ENCODE measurements around the gene ADORA2B. TPM values are rescaled to one million over a fixed set of nuclear protein-coding genes. Genes with fewer than 3 reads are reported as not detected.
A peak's percentile ranks its signal among the peaks of the same experiment; 100 is the strongest.

The ADORA2B gene
- total RNA-seq, 4 donors from 2014 or later, result 41.4 to 68.9 (median 52.0) TPM

DNA sequence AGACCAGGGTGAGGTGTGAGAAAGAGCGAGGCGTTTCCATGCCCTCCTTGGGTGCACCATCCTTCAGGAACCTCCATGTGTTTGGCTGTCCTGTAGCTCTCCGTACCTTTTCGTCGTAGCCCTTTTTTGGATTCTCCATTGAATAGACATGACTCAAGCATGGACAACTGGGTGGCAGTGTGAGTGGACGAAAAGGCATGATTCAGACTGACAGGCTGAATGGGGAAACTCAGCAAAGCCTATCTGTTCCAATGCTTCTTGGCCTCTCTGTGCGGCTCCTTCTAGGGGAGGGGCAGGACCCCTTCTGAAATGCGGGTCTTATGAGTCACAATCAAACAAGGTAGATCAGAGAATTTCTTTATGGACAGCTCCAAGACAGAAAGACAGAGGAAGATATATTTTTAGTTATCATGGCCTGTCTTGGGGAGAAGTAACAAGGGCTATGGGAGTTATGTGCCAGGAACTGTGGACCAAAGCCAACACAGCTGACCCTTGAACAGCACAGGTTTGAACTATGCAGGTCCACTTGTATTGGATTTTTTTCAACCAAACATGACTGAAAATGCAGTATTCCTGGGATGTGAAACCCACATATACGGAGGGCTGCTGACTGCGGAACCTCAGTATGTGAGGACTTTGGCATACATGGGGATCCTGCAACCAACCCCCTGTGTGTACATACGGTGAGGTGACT is 22.9 kb downstream of the ADORA2B start:
- Histone ChIP-seq H3K4me1 (peaks cover 8 to 28% (median 20%) of the 10 kb centered on the region in 4 donors), H3K27me3 (no peaks in the 10 kb centered on the region), H3K4me3 (no peak overlapping the region), H3K9me3 (no peaks in the 10 kb centered on the region), H3K36me3 (no peaks in the 10 kb centered on the region), H3K27ac (peak overlapping the region; percentile 82 to 91 (median 85))
- intact Hi-C loops (cut with DNase I; ENCODE audit: low total_unique reads) (no loop called here), in situ Hi-C loops (cut with MboI; ENCODE audit: low pct_ligation_motif_present in 1 of 4, low pct_unique_long_range_greater_than_20kb in 1 of 4, low sequenced_read_pairs in 3 of 4) (no loop called here)
- 90 to 95% methylated on average over 6 to 11 of the region's 11 CpGs for WGBS, 2 donors (ENCODE audit: low coverage in 1 of 2)
- no peak for TF ChIP-seq POLR2A (IDR thresholded peaks at IDR 0.05)
- TF ChIP-seq CTCF (IDR thresholded peaks at IDR 0.05), result no peak
- no peak for TF ChIP-seq POLR2AphosphoS5 (IDR thresholded peaks at IDR 0.05)
- no peak for TF ChIP-seq EP300 (IDR thresholded peaks at IDR 0.05; ENCODE audit: low read depth)
- no peak for DNase-seq

GRCh38 chr17:15969463-15969862 is 24.5 kb downstream of the ADORA2B start:
- Histone ChIP-seq H3K27ac (no peak overlapping the region), H3K36me3 (no peaks in the 10 kb centered on the region), H3K9me3 (no peaks in the 10 kb centered on the region), H3K27me3 (no peaks in the 10 kb centered on the region), H3K4me1 (peaks cover 8 to 28% (median 20%) of the 10 kb centered on the region in 4 donors), H3K4me3 (no peak overlapping the region)
- DNase-seq, result no peak
- TF ChIP-seq POLR2A (IDR thresholded peaks at IDR 0.05) (no peak), EP300 (IDR thresholded peaks at IDR 0.05; ENCODE audit: low read depth) (no peak), POLR2AphosphoS5 (IDR thresholded peaks at IDR 0.05) (no peak), CTCF (IDR thresholded peaks at IDR 0.05) (no peak)
- in situ Hi-C loops (cut with MboI; ENCODE audit: low pct_ligation_motif_present in 1 of 4, low pct_unique_long_range_greater_than_20kb in 1 of 4, low sequenced_read_pairs in 3 of 4), result no loop called here
- intact Hi-C loops (cut with DNase I; ENCODE audit: low total_unique reads), result no loop called here
- WGBS, 2 donors (ENCODE audit: low coverage in 1 of 2), result 97 to 99% methylated on average over 8 of the region's 8 CpGs

GRCh38 chr17:15970500-15970899 is 25.6 kb downstream of the ADORA2B start:
- Histone ChIP-seq H3K9me3 (no peaks in the 10 kb centered on the region), H3K4me1 (peaks cover 4 to 24% (median 18%) of the 10 kb centered on the region in 4 donors), H3K27me3 (no peaks in the 10 kb centered on the region), H3K36me3 (no peaks in the 10 kb centered on the region), H3K27ac (no peak overlapping the region), H3K4me3 (no peak overlapping the region)
- WGBS, 2 donors (ENCODE audit: low coverage in 1 of 2), result 88 to 93% methylated on average over 2 of the region's 2 CpGs
- TF ChIP-seq CTCF (IDR thresholded peaks at IDR 0.05) (no peak), POLR2A (IDR thresholded peaks at IDR 0.05) (no peak), EP300 (IDR thresholded peaks at IDR 0.05; ENCODE audit: low read depth) (no peak), POLR2AphosphoS5 (IDR thresholded peaks at IDR 0.05) (no peak)
- in situ Hi-C loops (cut with MboI; ENCODE audit: low pct_ligation_motif_present in 1 of 4, low pct_unique_long_range_greater_than_20kb in 1 of 4, low sequenced_read_pairs in 3 of 4) (no loop called here), intact Hi-C loops (cut with DNase I; ENCODE audit: low total_unique reads) (no loop called here)
- DNase-seq, result no peak

DNA sequence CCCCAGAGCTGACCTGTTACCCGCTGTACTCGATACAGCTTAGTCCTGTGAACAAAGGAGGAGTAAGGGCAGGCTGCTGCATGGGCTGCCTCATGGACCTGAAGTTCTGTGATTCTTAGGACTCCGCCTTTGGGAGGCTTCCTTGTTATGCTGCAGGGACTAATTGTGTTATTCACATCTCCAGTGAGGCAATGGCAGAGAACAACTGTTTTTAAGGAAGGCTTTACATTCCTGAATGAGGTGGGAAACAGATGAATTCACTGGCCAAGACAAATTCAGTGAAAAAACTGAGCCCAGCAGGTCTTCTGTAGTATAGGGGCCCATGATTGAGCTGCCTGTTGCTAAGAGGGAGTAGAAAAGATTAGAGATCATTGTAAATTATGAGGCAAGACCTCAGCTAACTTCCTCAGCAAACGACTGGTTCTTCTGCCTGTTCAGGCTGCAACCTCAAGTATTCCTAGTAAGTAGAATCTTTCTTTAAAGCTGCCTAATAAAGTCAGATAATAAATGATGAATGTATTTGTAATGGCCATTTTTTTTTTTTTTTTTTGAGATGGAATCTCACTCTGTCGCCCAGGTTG is 26.3 kb downstream of the ADORA2B start:
- intact Hi-C loops (cut with DNase I; ENCODE audit: low total_unique reads), result no loop called here
- H3K27ac ChIP-seq, result no peak overlapping the region
- TF ChIP-seq CTCF (IDR thresholded peaks at IDR 0.05), result no peak
- TF ChIP-seq EP300 (IDR thresholded peaks at IDR 0.05; ENCODE audit: low read depth), result no peak
- no peak for TF ChIP-seq POLR2A (IDR thresholded peaks at IDR 0.05)
- no peak for TF ChIP-seq POLR2AphosphoS5 (IDR thresholded peaks at IDR 0.05)
- no peaks in the 10 kb centered on the region for H3K27me3 ChIP-seq
- peaks cover 4 to 17% (median 12%) of the 10 kb centered on the region in 4 donors for H3K4me1 ChIP-seq
- peaks cover 0 to under 1% (median 0%) of the 10 kb centered on the region in 4 donors for H3K36me3 ChIP-seq
- in situ Hi-C loops (cut with MboI; ENCODE audit: low pct_ligation_motif_present in 1 of 4, low pct_unique_long_range_greater_than_20kb in 1 of 4, low sequenced_read_pairs in 3 of 4), result no loop called here
- no peaks in the 10 kb centered on the region for H3K9me3 ChIP-seq
- DNase-seq, result no peak
- 83 to 84% methylated on average over 3 to 5 of the region's 5 CpGs for WGBS, 2 donors (ENCODE audit: low coverage in 1 of 2)
- H3K4me3 ChIP-seq, result no peak overlapping the region
